CD1c-positive myeloid dendritic cell (primary cell): ENCODE data around the gene KIF1A.

Experiments used
- DNase-seq: peaks from one replicate; pipeline ENCODE4 v3.0.0-alpha.2; 2016; ENCODE audit errors: extremely low spot score

Gene KIF1A

GRCh38 chr2:240736281-240737250 lies 83.5 kb downstream of the KIF1A start:
- no peak for DNase-seq

- DNase-seq = no peak
These were observed 84.5 kb downstream of the KIF1A start for GRCh38 chr2:240735476-240735875.

- DNase-seq = no peak
These were observed 85.3 kb downstream of the KIF1A start for GRCh38 chr2:240734756-240735155.

- peak; percentile 4 for DNase-seq
These were observed 86.1 kb downstream of the KIF1A start for GRCh38 chr2:240733803-240734495.

GRCh38 chr2:240732911-240733622 lies 87.0 kb downstream of the KIF1A start:
- no peak for DNase-seq

- DNase-seq = no peak
These were observed 87.8 kb downstream of the KIF1A start for GRCh38 chr2:240732184-240732583.

- no peak for DNase-seq
These were observed 88.9 kb downstream of the KIF1A start for GRCh38 chr2:240731178-240731545.

GRCh38 chr2:240730501-240731177 lies 89.4 kb downstream of the KIF1A start:
- no peak for DNase-seq

GRCh38 chr2:240728827-240729226 lies 91.2 kb downstream of the KIF1A start:
- DNase-seq = no peak

GRCh38 chr2:240728361-240728760 lies 91.7 kb downstream of the KIF1A start:
- no peak for DNase-seq

GRCh38 chr2:240727913-240728312 lies 92.1 kb downstream of the KIF1A start:
- DNase-seq = no peak

- no peak for DNase-seq
These were observed 92.6 kb downstream of the KIF1A start for GRCh38 chr2:240727439-240727838.

- no peak for DNase-seq
These were observed 93.1 kb downstream of the KIF1A start for GRCh38 chr2:240726876-240727275.

GRCh38 chr2:240725671-240726070 lies 94.3 kb downstream of the KIF1A start:
- DNase-seq = no peak

GRCh38 chr2:240725266-240725665 lies 94.8 kb downstream of the KIF1A start:
- DNase-seq = no peak

GRCh38 chr2:240724431-240724830 lies 95.6 kb downstream of the KIF1A start:
- DNase-seq = no peak

GRCh38 chr2:240723851-240724250 lies 96.2 kb downstream of the KIF1A start:
- no peak for DNase-seq

- DNase-seq = no peak
These were observed 97.0 kb downstream of the KIF1A start for GRCh38 chr2:240722796-240723735.

GRCh38 chr2:240722376-240722775 lies 97.6 kb downstream of the KIF1A start:
- DNase-seq = no peak

GRCh38 chr2:240721596-240722180 lies 98.3 kb downstream of the KIF1A start:
- DNase-seq = no peak
